ENCODE data around the gene OR10G4. TPM values are rescaled to one million over a fixed set of nuclear protein-coding genes. Genes with fewer than 3 reads are reported as not detected.

OR10G4 gene
- total and polyA plus RNA-seq, 2 donors (not counting 1 experiment from before 2014, with no cell fraction given): not detected

GRCh38 chr11:124052966-124053365 lies 40.2 kb downstream of the OR10G4 start:
- H3K4me1 ChIP-seq (ENCODE audit: control insufficient read depth, extremely low read depth, insufficient read depth, low read length): no peaks in the 10 kb centered on the region
- no peak for DNase-seq (ENCODE audit: low read depth in 2 of 2)
- H3K4me2 ChIP-seq (ENCODE audit: extremely low read depth, insufficient read depth, low read length): no peak overlapping the region
- H3K9me3 ChIP-seq (ENCODE audit: control insufficient read depth, insufficient read depth, low read depth, low read length): no peaks in the 10 kb centered on the region
- H3K79me2 ChIP-seq (ENCODE audit: control insufficient read depth, insufficient read depth, low read length): no peaks in the 10 kb centered on the region
- no peak overlapping the region for H3K9ac ChIP-seq (ENCODE audit: insufficient read depth, low read length)
- no peaks in the 10 kb centered on the region for H3K36me3 ChIP-seq (ENCODE audit: control insufficient read depth, insufficient read depth, low read length)
- no peak overlapping the region for H3K27ac ChIP-seq (ENCODE audit: insufficient read depth, low read length)
- no peak overlapping the region for H3K4me3 ChIP-seq (replicated peaks in 1 of 4; ENCODE audit: control extremely low read depth in 1 of 4, insufficient read depth in 1 of 4, low read depth in 3 of 4, low read length in 4 of 4)
- H3K27me3 ChIP-seq (ENCODE audit: control insufficient read depth, insufficient read depth, low read length): no peaks in the 10 kb centered on the region
- no peaks in the 10 kb centered on the region for H4K20me1 ChIP-seq (ENCODE audit: control insufficient read depth, extremely low read depth, insufficient read depth, low read length)
- H2AFZ ChIP-seq (ENCODE audit: low read length): no peak overlapping the region
- TF ChIP-seq CTCF (conservative IDR thresholded peaks at IDR 0.05 in 1 of 2, IDR thresholded peaks at IDR 0.05 in 1 of 2; ENCODE audit: low read depth in 1 of 2, low read length in 2 of 2): no peak
- no peak for TF ChIP-seq EZH2 (IDR thresholded peaks at IDR 0.05; ENCODE audit: low read length, missing control alignments)

Other genes with a start within 250 kb of the OR10G4 start
- not detected in 2 replicates for gene OR6M1, start 206.6 kb upstream of the OR10G4 start, total RNA-seq
- not detected in 2 replicates for gene OR6M1, start 206.6 kb upstream of the OR10G4 start, polyA plus RNA-seq
- gene TMEM225, start 127.3 kb upstream of the OR10G4 start, total RNA-seq: not detected in 2 replicates
- gene TMEM225, start 127.3 kb upstream of the OR10G4 start, polyA plus RNA-seq: not detected in 2 replicates
- gene OR8D4, start 110.8 kb upstream of the OR10G4 start, total RNA-seq: not detected in 2 replicates
- gene OR8D4, start 110.8 kb upstream of the OR10G4 start, polyA plus RNA-seq: not detected in 2 replicates
- gene OR4D5, start 73.4 kb upstream of the OR10G4 start, total RNA-seq: not detected in 2 replicates
- gene OR4D5, start 73.4 kb upstream of the OR10G4 start, polyA plus RNA-seq: not detected in 2 replicates
- not detected in 2 replicates for gene OR6T1, start 69.2 kb upstream of the OR10G4 start, total RNA-seq
- gene OR6T1, start 69.2 kb upstream of the OR10G4 start, polyA plus RNA-seq: not detected in 2 replicates
- gene OR10S1, start 35.2 kb upstream of the OR10G4 start, total RNA-seq: not detected in 2 replicates
- not detected in 2 replicates for gene OR10S1, start 35.2 kb upstream of the OR10G4 start, polyA plus RNA-seq
- not detected in 2 replicates for gene OR10G6, start 17.8 kb upstream of the OR10G4 start, total RNA-seq
- gene OR10G6, start 17.8 kb upstream of the OR10G4 start, polyA plus RNA-seq: not detected in 2 replicates
- gene OR10G9, start 10.0 kb downstream of the OR10G4 start, total RNA-seq: not detected in 2 replicates
- not detected in 2 replicates for gene OR10G9, start 10.0 kb downstream of the OR10G4 start, polyA plus RNA-seq
- gene OR10G8, start 13.8 kb downstream of the OR10G4 start, total RNA-seq: not detected in 2 replicates
- gene OR10G8, start 13.8 kb downstream of the OR10G4 start, polyA plus RNA-seq: not detected in 2 replicates
- gene OR10G7, start 28.3 kb downstream of the OR10G4 start, total RNA-seq: not detected in 2 replicates
- not detected in 2 replicates for gene OR10G7, start 28.3 kb downstream of the OR10G4 start, polyA plus RNA-seq
- gene VWA5A, start 102.5 kb downstream of the OR10G4 start, total RNA-seq: 18.7 and 22.3 TPM in 2 replicates
- 11.9 and 17.0 TPM in 2 replicates for gene VWA5A, start 102.5 kb downstream of the OR10G4 start, polyA plus RNA-seq
- gene OR10D3, start 170.3 kb downstream of the OR10G4 start, total RNA-seq: not detected in 2 replicates
- not detected in 2 replicates for gene OR10D3, start 170.3 kb downstream of the OR10G4 start, polyA plus RNA-seq
- gene OR8G1, start 228.1 kb downstream of the OR10G4 start, total RNA-seq: not detected in 2 replicates
- gene OR8G1, start 228.1 kb downstream of the OR10G4 start, polyA plus RNA-seq: not detected in 2 replicates
- gene OR8G5, start 243.4 kb downstream of the OR10G4 start, total RNA-seq: not detected in 2 replicates
- gene OR8G5, start 243.4 kb downstream of the OR10G4 start, polyA plus RNA-seq: not detected in 2 replicates